ENCODE results near the gene LILRB2.
A peak's percentile ranks its signal among the peaks of the same experiment; 100 is the strongest.
"Not testable (repeated sequence)": the region's sequence is repeated elsewhere in the genome, so short reads cannot be mapped to it uniquely, and the experiment has no call there.

LILRB2 gene

GRCh38 chr19:54302257-54302656 is 21.3 kb upstream of the LILRB2 start:
- no peak for DNase-seq

GRCh38 chr19:54299515-54299914 is 18.6 kb upstream of the LILRB2 start:
- DNase-seq: no peak

DNA sequence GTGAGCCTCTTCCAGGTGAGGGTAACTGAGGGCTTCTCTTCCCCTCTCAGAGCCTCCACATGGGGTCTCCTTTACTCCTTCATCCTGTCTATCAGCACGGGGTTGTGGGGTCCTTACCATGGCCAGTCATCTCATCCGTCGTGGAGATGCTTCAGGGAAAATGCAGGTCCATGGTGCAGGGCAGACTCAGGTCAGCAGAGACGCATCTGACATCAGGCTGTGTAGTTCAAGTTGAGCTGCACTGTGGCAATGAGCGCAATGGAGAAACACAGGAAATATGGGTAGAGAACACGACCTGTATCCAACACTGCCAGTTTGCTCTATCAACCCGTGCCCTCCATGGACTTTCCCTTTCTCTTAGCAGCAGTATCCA is 18.2 kb upstream of the LILRB2 start:
- peak; percentile 7 for DNase-seq

GRCh38 chr19:54298357-54299125 is 17.6 kb upstream of the LILRB2 start:
- DNase-seq: no peak

- DNase-seq: no peak
Observed at GRCh38 chr19:54297759-54298305, 16.9 kb upstream of the LILRB2 start.

DNA sequence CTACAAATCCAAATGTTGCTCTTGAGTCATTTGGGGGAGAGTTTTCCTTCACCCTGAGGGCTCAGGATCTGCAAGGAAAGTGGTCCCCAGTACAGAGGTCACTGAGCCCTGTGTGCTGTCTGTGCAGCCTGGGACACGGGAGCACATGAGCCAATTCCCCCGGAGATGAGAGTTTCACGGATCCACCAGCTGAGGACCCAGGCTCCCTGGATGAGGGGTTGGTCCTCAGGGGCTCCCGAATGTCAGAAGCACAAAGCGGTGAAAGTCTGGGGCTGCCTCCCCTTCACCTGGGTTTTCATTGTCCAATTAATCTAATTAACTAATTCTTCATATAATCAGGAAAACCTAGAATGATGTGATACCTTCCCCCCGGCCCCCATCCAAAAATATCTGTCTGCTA is 13.6 kb upstream of the LILRB2 start:
- DNase-seq: no peak

GRCh38 chr19:54289160-54289559 is 8.2 kb upstream of the LILRB2 start:
- not testable (repeated sequence) for DNase-seq

DNA sequence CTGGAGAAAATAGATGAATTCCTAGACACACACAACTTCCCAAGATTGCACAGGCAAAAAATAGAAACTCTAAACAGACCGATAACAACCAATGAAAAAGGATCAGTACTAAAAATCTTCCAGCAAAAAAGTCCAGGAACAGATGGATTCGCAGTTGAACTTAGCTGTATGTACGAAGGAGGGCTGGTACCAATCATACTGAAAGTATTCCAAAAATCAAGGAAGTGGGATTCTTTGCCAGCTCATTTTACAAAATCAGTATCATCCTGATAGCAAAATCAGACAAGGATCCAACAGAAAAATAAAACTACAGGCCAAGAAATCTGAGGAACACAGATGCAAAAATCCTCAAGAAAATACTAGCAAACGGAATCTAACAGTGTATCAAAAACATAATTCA is 6.5 kb upstream of the LILRB2 start:
- DNase-seq: no peak

DNA sequence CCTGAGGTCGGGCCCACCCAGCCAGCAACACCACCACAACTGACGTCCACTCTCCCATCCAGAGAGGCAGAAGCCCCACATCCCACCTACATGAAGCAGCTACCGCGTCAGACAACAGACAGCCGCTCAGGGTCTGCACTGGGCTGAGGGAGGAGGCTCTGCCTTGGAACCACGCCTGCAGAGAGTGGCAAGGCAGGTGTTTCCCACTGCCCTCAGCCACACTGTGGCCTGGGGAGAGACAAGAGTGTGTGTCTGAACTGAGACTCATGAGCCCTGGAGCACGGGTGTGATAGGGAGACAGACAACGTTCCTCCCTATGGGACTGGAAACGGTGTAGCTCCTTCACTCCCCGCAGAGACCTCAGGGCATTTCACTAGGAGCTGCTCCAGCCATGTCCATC is 5.4 kb upstream of the LILRB2 start:
- not testable (repeated sequence) for DNase-seq

GRCh38 chr19:54285427-54286056 is 4.6 kb upstream of the LILRB2 start:
- not testable (repeated sequence) for DNase-seq

DNA sequence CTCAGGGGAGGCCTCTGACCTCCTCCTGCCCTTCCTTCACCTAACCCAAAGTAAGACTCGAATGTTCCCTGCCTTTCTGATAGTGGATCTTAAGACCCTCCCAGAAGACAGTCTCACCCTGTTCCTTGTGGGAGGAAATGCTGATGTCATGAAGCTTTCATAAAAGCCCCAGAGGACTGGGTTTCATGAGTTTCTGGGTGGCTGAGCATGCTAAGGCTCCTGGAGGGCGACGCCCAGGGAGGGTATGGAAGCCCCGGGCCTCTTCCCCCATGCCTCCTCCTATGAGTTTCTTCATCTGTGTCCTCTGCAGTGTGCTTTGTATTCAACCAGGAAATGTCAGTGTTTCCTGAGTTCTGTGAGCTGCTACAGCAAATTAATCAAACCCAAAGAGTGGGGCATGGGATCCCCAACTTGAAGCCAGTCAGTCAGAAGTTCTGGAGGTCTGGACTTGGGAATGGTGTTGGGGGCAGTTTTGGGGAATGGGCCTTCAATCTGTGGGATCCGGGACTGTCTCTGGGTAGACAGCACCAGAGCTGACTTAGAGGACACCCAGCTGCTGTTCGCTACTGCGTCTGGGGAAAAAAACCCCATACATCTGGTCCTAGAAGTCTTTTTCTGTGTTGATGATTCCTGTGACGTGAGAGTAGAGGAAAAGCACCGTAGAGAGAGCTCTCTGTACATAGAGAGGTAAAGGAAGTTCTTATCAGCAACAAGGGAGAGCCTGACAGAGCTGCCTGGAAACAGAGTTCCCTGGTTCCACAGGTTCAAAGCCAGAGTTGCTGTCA is 2.0 kb upstream of the LILRB2 start:
- no peak for DNase-seq

DNA sequence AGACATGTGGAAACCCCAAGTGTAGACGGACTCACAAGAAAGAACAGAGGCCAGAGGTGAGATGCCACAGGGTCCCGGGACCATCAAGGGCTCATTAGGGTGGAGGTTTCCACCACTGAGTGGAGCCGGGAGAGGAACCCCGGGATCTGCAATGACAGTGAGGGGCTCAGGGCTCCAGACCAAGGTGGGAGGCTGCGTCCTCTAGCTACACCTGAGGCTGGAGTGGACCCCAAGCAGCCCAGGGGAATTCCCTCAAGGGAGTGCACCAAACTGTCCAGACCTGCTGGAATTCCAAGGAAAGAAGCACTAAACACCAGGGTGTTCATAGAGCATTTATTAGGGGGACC is 792 bp upstream of the LILRB2 start:
- not testable (repeated sequence) for DNase-seq

GRCh38 chr19:54280441-54280840 is 469 bp downstream of the LILRB2 start:
- not testable (repeated sequence) for DNase-seq

DNA sequence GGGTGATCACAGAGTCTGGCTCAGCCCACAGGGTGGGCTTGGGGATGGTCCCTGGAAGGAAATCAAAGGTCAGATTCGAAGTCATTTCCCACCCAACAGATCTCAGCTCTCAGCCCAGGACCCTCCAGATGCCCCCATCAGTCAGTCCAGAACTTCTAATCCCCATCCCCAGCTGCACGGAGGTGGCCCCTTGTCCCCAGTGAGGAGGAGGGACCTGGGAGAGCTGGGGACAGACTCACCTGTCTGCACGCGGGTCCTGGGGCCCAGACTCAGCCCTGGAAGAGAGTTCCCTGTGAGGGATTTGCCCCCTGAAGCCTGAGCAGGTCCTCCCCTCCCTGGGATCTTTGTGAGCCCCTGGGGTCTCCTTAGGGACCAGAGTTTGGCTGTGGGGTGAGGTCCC is 885 bp downstream of the LILRB2 start:
- not testable (repeated sequence) for DNase-seq

DNA sequence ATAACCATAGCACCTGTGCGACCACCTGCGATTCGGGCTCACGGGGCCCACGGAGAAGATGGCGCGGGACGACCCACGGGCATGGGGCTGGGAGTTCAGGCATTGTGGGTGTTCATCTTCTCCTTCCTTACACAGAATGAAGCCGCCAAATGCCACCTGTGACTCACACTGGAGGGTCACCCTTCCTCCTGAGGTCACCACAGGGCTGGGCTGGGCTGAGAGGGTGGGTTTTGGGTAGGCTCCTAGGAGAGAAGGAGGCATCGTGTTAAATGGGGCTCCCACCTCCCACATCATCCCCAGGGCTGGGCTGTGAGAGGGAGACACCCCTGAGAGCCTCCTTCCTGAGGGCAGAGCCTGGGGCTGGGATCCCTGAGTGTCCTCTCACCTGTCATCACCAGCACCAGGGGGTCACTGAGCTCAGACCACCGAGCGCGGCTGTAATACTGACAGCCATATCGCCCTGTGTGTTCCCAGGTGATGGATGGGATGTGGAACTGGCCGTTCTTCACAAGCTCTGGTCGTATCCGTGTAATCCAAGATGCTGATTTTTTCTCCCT is 1.4 kb downstream of the LILRB2 start:
- no peak for DNase-seq

- DNase-seq: not testable (repeated sequence)
Observed at GRCh38 chr19:54278571-54279195, 2.2 kb downstream of the LILRB2 start.

DNA sequence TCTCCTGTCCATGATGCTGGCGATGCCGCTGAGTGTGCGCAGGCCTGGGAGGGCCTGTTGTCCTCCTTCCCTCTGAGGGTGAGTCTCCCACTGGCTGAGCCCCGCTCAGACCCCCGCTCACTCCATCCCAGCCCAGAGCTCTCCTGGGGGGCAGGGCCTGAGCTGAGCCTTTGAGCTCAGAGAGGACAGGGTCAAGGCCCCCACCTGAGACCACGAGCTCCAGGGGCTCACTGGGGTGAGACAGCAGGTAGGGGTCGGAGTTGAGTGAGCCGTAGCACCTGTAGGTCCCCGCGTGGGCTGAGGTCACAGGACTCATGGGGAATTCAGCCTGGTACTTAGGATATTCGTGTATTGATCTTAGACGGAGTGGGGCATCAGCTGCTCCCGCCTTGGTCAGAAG is 2.9 kb downstream of the LILRB2 start:
- not testable (repeated sequence) for DNase-seq

- DNase-seq: not testable (repeated sequence)
Observed at GRCh38 chr19:54277111-54277615, 3.7 kb downstream of the LILRB2 start.

DNA sequence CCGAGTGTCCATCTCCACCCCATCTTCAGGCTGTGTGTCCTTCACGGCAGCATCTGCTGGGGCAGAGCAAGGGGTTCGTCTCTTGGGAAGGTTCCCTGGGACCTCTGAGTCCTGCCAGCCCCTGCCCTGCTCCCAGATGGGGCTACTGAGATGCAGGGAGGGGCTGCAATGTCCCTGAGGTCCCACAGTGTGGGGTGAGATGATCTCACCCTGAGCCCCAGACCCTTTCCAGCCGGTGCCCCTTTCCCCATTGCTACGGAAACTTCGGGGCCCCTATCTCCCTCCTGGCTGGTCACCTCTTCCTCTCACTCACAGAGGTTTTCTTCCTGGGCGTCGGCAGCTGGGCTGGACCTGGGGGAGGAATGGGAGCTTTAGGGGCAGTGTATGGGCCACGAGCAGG is 5.0 kb downstream of the LILRB2 start:
- no peak for DNase-seq

GRCh38 chr19:54274516-54274915 is 6.4 kb downstream of the LILRB2 start:
- not testable (repeated sequence) for DNase-seq

GRCh38 chr19:54273821-54274220 is 7.1 kb downstream of the LILRB2 start:
- no peak for DNase-seq

DNA sequence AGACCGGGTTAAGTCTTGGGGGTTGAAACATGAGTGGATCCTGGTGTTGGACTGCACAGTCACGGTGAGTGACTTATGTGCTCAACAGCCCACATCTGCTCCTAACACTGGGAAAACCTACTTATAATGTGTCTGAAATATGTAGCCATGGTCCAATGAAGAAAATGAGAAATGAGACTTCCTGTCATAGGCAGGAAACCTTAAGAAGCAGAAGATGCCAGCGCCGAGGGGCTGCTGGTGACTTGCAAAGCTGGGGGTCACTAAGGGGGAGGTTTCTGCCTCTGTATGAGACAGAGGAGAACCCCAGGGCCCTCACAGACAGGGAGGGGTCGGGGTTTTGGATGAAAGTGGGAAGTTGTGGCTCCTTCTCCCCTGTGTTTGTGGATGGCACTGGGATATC is 8.7 kb downstream of the LILRB2 start:
- DNase-seq: not testable (repeated sequence)

- not testable (repeated sequence) for DNase-seq
Observed at GRCh38 chr19:54271587-54271986, 9.3 kb downstream of the LILRB2 start.
